Jurkat, Clone E6-1 (cell line): ENCODE data around the gene QRICH2. TPM values are rescaled to one million over a fixed set of nuclear protein-coding genes. Genes with fewer than 3 reads are reported as not detected.
"Not testable (repeated sequence)": the region's sequence is repeated elsewhere in the genome, so short reads cannot be mapped to it uniquely, and the experiment has no call there.

Source experiments
- DNase-seq: peaks from one replicate; pipeline ENCODE4 v3.0.0-alpha.2; 2011; ENCODE audit warnings: low read depth, low spot score
- H3K4me3 ChIP-seq: 2 replicates; pipeline ENCODE4 v1.5.1; 2011; ENCODE audit warnings: mild to moderate bottlenecking, low read length, control low read depth, moderate library complexity
- polyA plus RNA-seq: library from polyadenylated mRNA; unstranded; fragments of >200 nt; gene quantifications from one replicate; pipeline ENCODE4 v1.2.1, GENCODE V29; 2012; ENCODE audit warnings: missing spikeins; ENCODE audit not compliant: insufficient read length, insufficient read depth

The QRICH2 gene, protein sequence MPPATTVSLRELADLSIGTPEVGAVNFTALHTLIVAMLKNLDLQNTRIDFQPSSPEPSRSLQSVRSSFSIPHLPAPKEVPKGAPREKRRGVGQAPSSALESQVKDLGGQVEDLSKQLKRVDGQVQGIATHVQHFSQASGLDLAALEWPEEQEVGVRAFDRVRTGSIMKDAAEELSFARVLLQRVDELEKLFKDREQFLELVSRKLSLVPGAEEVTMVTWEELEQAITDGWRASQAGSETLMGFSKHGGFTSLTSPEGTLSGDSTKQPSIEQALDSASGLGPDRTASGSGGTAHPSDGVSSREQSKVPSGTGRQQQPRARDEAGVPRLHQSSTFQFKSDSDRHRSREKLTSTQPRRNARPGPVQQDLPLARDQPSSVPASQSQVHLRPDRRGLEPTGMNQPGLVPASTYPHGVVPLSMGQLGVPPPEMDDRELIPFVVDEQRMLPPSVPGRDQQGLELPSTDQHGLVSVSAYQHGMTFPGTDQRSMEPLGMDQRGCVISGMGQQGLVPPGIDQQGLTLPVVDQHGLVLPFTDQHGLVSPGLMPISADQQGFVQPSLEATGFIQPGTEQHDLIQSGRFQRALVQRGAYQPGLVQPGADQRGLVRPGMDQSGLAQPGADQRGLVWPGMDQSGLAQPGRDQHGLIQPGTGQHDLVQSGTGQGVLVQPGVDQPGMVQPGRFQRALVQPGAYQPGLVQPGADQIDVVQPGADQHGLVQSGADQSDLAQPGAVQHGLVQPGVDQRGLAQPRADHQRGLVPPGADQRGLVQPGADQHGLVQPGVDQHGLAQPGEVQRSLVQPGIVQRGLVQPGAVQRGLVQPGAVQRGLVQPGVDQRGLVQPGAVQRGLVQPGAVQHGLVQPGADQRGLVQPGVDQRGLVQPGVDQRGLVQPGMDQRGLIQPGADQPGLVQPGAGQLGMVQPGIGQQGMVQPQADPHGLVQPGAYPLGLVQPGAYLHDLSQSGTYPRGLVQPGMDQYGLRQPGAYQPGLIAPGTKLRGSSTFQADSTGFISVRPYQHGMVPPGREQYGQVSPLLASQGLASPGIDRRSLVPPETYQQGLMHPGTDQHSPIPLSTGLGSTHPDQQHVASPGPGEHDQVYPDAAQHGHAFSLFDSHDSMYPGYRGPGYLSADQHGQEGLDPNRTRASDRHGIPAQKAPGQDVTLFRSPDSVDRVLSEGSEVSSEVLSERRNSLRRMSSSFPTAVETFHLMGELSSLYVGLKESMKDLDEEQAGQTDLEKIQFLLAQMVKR (N-terminal part only)
- 3.8 TPM for polyA plus RNA-seq

DNA sequence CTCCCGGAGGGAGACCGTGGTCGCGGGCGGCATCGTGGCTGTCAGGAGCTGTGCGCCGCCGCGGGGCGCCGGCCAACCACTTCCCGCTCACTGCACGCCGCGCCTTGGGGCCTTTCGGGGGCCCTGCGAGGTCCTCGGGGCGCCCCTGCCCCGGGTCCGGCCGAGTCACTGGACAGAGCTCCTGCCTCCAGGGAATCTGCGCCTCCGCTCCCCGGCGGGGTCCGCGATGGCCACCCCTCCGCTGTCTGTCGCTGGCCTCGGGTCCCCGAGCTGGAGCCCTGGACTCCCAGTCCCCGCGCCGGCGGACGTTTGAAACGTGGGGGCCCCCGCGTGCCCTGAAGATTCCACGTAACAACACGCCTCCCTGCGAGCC is at the start of gene QRICH2:
Gene QRICH2, minus strand, starts transcription at position 311 of the 373 bp plus-strand sequence. Its CDS starts 278 bp downstream, at position 33.
- no peak for DNase-seq
- no peak within 1 kb of the TSS for H3K4me3 ChIP-seq

DNA sequence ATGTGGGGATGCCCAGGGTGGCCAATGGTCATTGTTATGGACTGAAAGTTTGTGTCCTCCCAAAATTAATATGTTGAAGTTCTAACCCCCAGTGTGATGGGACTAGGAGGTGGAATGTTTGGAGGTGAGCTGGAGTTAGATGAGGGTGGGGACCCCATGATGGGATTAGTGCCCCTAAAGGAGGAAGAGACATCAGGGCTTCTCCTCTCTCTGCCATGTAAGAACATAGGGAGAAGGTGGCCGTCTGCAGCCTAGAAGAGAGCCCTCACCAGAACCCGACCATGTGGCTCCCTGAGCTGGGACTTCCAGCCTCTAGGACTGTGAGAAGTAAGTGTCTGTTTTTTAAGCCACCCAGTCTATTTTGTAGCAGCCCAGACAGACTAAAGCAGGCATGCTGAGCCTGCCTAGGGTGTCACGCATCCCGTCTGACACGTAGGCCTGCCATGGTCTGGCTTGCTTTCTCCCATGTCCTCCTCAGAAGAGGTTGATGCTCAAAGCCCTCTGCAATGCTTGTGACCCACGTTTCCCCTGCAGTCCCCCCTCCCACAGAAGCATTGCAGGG is 49.6 kb upstream of the QRICH2 start:
- H3K4me3 ChIP-seq, result no peak overlapping the region
- no peak for DNase-seq

DNA sequence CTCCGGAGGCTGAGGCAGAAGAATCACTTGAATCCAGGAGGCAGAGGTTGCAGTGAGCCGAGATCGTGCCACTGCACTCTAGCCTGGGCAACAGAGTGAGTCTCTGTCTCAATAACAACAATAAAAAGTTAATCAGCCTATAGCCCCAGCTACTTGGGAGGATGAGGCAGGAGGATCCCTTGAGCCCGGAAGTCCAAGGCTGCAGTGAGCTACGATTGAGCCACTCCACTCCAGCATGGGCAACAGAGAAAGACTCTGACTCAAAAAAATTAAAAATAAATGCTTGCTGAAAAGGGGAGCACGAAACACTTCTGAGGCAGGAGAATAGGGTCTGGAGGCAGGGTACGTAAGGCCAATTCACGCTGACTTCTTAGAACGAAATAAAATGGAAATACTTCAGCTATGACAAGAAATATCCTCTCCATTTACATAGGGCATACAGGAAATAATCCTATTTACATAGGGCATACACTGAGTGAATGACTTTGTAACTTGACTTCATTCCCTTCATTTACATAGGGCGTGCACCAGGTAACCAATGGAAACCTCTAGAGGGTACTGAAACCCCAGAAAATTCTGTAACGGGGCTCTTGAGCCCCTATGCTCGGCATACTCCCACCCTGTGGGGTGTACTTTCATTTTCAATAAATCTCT is 48.9 kb upstream of the QRICH2 start:
- H3K4me3 ChIP-seq, result no peak overlapping the region
- DNase-seq, result no peak

DNA sequence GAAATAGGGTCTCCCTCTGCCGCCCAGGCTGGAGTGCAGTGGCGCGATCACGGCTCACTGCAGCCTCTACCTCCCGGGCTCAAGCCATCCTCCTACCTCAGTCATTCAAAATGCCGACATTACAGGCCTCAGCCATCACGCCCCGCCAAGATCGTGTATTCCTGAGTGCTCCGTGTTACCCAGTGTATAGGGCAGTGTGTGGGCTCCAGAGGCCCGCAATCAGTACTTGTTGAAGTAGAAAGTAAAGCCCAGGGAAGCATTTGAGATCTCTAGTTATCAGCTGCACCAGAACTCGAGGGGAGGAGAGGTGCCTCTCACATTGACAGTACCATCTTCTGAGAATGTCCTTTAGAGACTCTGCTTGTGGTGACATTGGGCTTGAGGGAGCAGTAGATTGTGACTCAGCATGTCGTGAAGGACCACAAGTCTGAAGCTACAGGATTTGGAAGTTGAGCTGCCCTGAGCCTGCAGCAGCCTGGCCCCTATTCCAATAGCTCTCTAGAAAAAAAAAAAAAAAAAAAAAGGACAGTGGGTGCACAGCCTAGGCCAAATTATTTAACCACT is 46.8 kb upstream of the QRICH2 start:
- peak overlapping the region; percentile 76 for H3K4me3 ChIP-seq
- no peak for DNase-seq

DNA sequence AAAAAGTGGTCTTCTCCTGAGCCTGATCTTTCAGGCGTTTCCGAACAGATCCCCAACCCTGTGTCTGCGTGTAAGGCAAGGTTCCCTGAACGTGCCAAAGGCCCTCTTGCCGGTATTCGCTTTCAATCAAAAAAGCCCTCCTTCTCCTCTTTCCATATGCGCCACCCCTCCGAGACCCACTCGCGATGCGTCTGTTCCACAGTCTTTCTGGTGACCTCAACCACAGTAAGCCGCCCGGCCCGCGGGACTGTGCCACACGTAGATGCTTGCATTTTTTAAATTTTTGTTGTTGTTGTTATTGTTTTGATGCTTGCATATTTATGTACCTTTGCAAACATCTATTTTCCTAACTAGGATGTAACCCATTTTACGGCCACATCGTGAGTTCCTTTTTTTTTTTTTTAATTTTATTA is 46.2 kb upstream of the QRICH2 start:
- no peak for DNase-seq
- peak overlapping the region; percentile 76 for H3K4me3 ChIP-seq

DNA sequence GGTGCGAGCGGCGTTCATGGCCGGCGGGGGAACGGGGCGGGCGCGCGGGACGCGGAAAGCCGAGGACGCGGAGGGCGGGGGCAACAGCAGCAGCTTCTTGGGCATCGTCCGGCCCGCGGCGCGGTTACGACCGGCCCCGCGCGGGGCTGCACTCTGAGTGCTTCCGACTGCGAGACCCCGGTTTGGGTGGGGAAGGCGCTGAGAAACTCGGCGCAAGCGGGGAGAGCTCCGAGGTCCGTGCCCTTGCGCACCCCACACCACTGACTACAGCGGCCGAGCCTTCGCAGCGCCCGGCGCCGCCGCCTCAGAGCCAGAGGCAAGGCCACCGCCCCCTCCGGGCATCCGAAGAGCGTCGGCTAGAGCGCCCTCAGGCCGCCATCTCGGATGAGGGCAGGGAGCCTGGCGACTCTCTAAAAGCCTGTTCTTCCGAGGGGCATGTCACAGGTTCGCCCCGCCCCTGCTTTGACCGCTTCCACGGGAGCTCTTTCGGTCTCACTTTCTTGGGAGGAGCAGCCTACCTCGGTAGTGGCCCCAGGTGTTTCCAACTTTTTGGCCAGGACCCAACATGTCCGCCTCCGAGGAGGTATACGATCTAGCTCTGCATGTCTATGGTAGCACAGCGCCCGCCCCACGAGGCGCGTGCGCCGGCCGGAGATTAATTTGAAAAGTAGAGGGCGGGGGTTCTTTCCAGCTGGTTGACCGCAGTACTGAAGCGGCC is 45.7 kb upstream of the QRICH2 start, which contains the start of gene PRPSAP1:
Gene PRPSAP1, minus strand, starts transcription at position 318 of the 718 bp plus-strand sequence. Its CDS starts 213 bp downstream, at position 105.
- DNase-seq, result peak; percentile 77
- H3K4me3 ChIP-seq, result peak within 1 kb of the TSS; percentile 76

DNA sequence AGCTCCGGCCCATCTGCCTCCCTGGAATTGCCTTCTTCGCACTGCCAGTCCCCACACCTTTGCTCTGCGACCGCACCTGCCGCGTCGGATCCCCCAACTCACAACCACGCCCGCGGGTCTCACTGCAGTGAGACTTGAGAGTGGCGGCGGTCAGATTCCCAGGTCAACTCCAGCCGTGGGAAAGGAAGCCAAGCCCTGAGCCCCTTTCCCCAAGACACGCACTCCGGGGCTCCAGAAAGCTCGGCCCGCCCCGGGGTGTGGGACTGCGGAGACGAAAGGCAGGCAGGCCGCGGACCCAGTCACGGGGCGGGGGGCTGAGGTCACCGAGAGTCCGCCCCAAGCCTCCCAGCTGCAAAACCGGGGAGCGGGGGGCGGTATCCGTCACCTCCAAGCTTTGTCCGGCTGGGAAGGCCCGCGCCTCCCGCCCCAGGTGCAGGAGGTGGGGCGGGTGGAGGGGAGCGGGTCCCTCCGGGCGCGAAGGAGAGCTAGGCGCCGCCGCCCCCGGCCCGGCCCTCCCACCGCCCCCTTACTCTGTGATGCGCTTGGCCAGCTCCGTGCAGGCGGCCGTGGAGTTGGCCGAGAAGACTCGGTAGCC is 45.0 kb upstream of the QRICH2 start:
- DNase-seq, result no peak
- peak overlapping the region; percentile 76 for H3K4me3 ChIP-seq

DNA sequence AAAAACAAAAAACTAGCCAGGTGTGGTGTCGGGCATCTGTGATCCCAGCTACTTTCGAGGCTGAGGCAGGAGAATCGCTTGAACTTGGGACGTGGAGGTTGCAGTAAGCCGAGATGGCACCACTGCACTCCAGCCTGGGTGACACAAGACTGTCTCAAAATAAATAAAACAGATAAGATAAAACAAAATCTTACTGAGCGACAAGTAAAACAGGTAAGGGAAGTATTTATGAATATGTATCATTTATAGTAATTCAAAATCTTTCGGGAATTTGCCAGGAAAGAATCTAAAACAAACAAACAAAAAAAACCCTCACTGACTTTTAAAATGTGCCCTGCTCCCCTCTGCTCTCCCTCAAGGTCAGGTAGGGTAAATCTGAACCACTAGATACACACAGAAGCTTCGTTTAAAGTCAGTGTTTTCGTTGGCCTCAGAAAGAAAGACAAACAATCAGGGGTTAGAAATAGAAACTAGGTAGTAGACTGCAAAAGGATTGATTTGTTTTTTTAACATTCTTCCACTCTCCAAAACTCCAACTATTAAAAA is 43.5 kb upstream of the QRICH2 start:
- no peak for DNase-seq

DNA sequence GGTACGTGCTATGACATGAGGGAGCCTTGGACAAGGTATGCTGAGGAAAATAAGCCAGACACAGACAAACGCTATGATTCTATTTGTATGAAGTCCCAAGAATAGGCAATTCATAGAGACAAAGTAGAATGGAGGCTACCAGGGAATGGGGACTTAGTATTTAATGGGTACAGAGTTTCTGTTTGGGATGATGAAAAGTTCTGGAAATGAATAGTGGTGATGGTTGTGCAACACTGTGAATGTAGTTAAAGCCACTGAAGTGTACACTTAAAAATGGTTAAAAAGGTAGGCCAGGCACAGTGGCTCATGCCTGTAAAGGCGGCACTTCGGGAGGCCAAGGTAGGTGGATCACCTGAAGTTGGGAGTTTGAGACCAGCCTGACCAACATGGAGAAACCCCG is 42.4 kb upstream of the QRICH2 start:
- no peak for DNase-seq
- no peak overlapping the region for H3K4me3 ChIP-seq

More for the DNA sequence above, 43.5 kb upstream of the QRICH2 start:
- no peak overlapping the region for H3K4me3 ChIP-seq

DNA sequence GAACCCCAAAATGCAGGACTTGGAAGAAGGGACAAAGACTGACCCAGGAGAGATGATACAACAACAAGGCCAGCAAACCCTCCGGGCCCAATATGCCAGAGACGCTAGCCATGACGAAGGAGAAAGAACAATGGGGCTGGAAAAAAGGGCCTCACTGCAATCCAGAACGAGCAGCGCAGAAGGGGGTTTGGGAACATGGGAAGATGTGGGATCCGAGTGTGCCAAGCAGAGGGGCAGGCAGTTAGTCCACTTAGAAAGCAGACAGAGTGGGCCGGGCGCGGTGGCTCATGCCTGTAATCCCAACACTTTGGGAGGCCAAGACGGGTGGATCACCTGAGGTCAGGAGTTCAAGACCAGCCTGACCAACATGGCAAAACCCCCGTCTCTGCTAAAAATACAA is 38.9 kb upstream of the QRICH2 start:
- DNase-seq, H3K4me3 ChIP-seq: not testable (repeated sequence)

DNA sequence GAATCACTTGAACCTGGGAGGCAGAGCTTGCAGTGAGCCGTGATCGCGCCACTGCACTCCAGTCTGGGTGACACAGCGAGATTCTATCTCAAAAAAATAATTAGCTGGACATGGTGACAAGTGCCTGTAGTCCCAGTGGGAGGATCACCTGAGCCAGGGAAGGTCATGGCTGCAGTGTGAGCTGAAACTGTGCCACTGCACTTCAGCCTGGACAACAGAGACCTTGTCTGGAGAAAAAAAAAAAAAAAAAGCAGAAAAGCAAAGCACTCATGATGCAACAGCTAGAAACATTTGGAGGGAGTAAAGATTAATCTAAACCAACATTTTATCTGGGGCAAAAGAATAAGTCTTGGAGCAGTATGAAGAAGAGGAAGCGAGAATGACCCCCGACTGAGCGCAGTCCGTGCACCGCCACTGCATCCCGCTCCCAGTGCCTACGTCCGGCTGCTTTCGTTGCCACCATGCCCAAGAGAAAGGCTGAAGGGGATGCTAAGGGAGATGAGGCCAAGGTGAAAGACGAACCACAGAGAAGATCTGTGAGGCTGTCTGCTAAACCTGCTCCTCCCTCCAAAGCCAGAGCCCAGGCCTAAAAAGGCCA is 37.4 kb upstream of the QRICH2 start:
- no peak for DNase-seq
- no peak overlapping the region for H3K4me3 ChIP-seq

DNA sequence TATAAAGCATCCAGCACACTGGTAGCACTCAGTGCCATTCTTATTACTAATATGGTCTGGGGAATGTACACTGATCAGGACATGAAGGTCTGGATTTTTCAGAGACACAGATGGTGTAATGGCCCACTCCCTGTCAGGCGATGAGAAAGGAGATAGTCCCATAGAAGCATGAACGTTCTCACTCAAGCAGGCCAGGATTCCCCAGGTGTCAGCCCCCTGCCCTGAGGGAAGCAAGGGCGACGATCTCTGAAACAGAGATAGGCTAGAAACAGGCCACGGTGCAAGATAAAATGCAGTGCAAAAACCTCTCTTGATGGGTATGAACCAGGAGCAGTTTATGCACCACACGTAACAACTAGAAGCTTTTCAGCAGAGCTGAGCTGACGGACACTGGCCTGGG is 35.0 kb upstream of the QRICH2 start:
- no peak overlapping the region for H3K4me3 ChIP-seq
- no peak for DNase-seq

DNA sequence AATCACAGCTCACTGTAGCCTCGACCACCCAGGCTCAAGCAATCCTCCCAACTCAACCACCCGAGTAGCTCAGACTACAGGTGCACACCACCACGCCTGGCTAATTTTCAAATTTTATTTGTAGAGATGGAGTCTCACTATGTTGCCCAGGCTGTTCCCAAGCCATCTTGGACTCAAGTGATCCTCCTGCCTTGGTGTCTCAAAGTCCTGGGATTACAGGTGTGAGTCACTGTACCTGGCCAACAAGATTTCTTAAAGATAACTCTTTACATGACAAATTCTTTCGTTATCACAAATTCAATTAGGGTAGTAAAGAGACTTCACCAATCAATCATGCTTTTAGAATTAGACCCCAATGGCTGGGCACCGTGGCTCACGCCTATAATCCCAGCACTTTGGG is 33.2 kb upstream of the QRICH2 start:
- H3K4me3 ChIP-seq, result no peak overlapping the region
- no peak for DNase-seq

DNA sequence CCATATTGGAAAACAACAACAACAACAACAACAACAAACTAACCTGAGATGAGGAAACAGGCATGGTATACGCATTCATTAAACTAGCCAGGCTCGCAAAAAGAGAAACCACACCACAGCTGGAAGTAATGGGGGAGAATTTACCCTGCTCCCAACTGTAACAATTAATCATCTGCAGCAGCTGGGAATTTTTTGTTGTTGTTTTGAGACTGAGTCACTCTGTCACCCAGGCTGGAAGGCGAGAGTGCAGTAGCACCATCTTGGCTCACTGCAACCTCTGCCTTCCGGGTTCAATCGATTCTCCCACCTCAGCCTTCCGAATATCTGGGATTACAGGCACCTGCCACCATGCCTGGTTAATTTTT is 29.3 kb upstream of the QRICH2 start:
- DNase-seq, result no peak
- no peak overlapping the region for H3K4me3 ChIP-seq

DNA sequence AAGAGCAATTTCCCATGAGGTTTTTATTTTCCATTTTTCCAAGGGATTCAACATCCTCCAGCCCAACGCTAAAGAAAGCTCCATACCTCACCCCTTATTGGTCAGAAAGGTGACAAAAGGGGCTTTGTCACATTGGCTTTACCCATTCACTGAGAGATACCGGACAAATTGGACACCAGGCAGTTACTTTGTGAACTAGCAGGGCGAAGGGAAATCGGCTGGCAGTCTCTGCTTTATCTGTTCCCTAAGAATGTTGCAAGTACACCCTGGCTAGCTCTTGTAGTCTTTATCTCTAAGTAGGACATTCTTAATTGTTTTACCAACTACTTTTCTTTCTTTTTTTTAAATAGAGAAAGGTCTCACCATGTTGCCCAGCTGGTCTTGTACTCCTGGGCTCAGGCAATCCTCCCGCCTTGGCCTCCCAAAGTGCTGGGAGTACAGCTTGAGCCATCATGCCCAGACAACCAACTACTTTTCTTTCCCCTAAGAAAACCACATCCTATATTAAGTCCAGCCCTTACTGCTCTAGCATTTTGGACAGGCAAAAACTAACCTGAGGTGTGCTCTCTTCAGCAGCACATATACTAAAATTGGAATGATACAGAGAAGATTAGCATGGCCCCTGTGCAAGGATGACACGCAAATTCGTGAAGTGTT is 28.8 kb upstream of the QRICH2 start:
- no peak overlapping the region for H3K4me3 ChIP-seq
- DNase-seq, result no peak

DNA sequence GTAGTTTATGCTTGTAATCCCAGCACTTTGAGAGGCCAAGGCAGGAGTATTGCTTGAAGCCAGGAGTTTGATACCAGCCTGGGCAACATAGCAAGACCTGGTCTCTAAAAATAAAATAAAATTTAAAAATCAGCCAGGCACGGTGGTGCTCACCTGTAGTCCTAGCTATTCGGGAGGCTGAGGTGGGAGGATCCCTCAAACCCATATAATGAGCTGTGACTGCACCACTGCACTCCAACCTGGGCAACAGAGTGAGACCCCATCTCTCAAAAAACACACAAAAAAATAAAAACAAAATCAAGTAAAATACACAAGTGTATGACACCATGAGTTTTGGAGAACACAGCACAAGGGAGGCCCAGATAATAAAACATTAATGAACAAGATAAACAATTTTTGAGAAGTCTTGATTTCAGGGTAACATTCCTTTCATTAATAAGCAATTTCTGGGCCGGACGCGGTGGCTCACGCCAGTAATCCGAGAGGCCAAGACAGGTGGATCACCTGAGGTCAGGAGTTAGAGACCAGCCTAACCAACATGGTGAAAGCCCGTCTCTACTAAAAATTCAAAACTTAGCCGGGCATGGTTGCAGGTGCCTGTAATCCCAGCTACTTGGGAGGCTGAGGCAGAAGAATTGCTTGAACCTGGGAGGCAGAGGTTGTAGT is 27.8 kb upstream of the QRICH2 start:
- no peak overlapping the region for H3K4me3 ChIP-seq
- no peak for DNase-seq
